GM18858 (cell line): ENCODE measurements around the gene TBC1D32.
"Not testable (repeated sequence)": the region's sequence is repeated elsewhere in the genome, so short reads cannot be mapped to it uniquely, and the experiment has no call there.

Source experiments
- ATAC-seq: cut with Tn5 transposase; IDR thresholded peaks from one replicate; pipeline ENCODE4 v1.9.1; 2021; ENCODE audit not compliant: unreplicated experiment

Gene TBC1D32

GRCh38 chr6:121124600-121124999 lies 209.7 kb downstream of the TBC1D32 start:
- no peak for ATAC-seq

DNA sequence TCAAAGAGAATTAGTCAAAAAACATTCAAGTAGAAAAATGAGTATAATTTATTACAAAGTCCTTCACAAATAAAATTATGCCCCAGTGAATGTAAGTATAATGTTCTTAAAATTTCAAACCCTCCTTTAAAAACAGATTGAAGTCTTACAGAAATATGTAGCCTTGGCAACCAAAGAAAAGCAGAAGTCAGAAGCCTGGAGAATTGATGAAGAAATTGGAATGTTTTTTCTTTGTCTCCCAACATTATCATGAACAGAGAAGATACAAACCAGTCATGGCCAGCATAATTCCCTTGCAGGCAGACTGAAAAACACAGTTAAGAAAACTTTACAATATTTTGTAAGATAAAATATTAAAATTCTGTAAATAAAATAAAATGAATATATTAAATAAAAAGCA lies 221.9 kb downstream of the TBC1D32 start:
- ATAC-seq, result no peak

DNA sequence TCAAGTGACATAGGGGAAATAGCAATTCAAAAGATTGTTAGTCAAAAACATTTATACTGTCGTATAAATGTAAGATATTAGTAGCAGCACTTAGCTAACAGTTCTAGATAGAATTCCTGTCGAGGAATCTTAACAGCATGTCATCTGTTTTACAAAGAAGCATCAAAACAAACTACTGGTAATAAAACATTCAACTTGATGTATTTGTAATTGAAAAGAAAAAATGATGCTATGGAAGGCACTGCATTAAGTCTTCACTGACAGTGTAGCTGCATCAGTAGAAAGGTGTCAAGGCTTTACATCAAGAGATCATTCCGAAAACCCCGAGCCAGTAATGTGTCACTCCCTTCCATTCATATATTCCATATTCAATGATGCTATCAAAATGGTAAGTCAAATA lies 223.5 kb downstream of the TBC1D32 start:
- no peak for ATAC-seq

- no peak for ATAC-seq
These were observed 227.3 kb downstream of the TBC1D32 start for GRCh38 chr6:121106962-121107361.

GRCh38 chr6:121105461-121105860 lies 228.8 kb downstream of the TBC1D32 start:
- ATAC-seq, result no peak

GRCh38 chr6:121093928-121094327 lies 240.4 kb downstream of the TBC1D32 start:
- ATAC-seq, result no peak

DNA sequence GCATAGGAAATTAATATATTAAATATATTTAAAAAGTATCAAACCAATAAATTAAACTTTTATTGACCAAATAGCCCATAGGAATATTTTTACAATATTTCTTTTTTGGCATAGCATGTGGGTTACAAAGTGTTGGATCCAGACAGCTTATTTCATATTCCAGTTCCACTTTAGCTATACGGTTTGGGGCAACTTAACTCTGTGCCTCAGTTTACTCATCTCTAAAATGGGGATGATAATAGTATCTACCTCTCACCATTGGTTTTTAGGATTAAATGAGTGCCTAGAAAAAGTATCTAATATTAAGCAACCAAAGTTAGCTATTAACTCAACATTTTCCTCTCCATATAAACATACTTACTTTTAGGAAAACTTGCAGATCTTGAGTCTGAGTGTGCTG lies 243.8 kb downstream of the TBC1D32 start:
- no peak for ATAC-seq

- ATAC-seq, result no peak
These were observed 247.4 kb downstream of the TBC1D32 start for GRCh38 chr6:121086876-121087275.

DNA sequence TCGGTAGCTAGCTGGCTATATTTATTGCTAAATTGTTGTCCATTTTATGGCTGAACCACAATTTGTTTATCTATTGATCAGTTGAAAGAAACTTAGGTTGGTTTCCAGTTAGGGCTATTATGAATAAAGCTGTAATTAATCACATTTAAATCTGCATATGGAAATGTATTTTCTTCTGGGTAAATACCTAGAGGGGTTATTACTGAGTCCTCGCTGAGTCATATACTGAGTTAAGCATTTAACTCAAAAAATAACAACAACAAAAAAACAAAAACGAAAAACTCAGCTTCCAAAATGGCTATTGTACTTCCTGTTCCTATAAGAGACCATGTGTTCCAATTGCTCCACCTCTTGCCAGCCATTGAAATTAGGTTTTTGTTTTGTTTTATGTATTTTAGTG lies 258.2 kb downstream of the TBC1D32 start:
- no peak for ATAC-seq

DNA sequence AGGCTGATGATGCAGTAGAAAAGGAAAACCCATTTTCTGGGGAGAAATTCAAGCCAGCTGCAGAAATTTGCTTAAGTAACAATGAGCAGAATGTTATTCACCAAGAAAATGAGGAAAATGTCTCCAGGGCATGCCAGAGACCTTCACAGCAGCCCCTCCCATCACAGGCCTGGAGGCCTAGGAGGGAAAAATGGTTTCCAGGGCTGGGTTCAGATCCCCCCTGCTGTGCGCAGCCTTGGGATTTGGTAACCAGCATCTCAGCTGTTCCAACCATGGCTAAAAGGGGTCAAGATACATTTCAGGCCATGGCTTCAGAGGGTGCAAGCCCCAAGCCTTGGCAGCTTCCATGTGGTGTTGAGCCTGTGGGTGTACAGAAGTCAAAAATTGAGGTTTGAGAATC lies 265.5 kb downstream of the TBC1D32 start:
- not testable (repeated sequence) for ATAC-seq

DNA sequence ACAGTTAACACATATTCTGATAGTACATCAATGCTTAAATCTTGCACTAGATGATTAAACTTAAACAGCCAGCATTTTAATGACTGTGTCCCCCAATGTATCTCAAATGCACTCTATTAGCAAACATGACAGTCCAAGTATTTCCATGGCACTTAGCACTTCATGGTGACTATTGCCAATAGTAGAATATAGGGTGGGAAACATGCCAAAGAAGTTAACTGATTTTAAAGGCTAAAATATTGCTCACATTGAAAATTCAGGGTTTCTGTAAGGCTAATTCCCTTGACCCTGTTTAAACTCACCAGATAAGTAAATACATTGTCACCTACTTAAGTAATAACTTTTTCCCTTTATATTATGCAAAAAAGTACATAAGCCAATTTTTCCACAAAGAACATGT lies 266.9 kb downstream of the TBC1D32 start:
- no peak for ATAC-seq

GRCh38 chr6:121064345-121064744 lies 269.9 kb downstream of the TBC1D32 start:
- no peak for ATAC-seq

DNA sequence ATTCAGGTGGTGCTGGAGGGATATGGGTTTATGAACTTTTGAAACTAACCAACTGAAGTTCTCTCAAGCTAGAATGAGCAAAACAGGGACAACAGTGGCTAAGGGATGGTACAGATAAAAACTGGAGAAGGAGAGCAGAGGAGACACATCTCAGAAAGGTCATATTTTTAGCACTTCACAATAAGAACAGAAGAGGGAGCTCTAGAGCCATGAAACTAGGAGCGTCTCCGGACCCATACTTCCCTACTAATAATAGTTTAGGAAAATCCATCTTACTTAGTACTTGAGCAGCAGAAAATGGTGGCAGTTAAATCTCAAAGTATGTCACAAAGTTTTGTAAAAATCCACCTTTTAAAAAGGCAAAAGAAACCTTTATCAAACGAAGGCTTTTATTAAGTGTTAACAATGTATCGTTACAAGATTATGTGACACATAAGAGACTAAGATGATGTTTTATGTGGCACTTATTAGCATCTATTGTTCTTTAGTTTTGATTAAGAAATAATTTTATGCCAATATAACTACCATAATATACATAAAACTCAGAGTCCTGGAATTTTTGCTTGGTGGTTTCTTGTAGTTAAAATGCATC lies 278.6 kb downstream of the TBC1D32 start:
- ATAC-seq, result peak; percentile 79

DNA sequence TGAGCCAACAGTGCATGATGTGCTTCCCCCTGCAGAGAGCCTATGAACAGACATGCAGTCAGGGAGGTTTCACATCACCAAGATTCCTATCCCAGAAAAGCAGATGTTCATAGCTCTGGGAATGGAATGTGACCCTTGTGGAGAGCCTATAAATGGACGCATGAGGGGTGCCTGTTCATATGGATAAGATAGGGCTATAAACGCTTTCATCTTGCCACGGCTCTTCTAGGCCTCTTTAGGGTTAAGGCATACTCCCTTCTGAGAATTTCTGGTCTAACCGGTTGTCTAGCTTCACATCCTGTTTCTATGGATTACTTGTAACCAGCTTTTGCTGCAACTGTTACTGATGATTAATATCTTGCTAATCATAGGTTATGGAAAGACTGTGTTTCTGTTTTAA lies 285.7 kb downstream of the TBC1D32 start:
- not testable (repeated sequence) for ATAC-seq

DNA sequence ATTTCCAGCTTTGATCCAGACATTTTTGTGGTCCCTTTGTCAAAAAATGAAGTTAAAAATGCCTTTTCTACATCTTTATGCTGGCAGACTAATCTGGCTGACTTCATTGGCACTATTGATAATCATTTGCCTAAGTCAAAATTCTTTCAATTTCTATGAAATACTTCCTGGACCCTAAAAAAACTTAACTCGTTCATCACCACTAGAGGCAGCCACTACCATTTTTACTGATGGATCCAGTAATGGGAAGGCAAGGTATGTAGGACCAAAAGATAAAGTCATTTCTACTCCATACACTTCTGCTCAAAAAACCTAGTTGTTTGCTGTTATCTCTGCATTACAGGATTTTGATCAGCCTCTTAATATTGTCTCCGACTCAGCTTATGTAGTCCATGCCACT lies 289.4 kb downstream of the TBC1D32 start:
- ATAC-seq, result not testable (repeated sequence)

DNA sequence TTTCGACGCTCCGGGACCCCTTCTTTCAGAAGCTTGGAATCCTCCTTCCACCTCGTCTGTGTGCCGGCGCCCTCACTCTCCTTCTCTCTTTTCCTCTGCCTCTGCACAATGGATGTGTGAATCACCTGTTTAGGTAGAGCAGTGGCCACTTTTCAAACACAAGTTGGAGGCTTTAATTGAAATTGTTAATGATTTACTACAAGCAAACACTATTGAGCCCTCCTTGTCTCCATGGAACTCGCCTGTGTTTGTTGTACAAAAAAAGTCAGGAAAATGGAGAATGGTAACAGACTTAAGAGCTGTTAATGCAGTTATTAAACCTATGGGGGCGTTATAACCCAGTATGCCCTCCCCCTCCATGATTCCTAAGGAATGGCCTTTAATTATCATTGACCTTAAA lies 290.6 kb downstream of the TBC1D32 start:
- ATAC-seq, result not testable (repeated sequence)

- ATAC-seq, result not testable (repeated sequence)
These were observed 291.1 kb downstream of the TBC1D32 start for GRCh38 chr6:121043211-121043610.

- no peak for ATAC-seq
These were observed 291.5 kb downstream of the TBC1D32 start for GRCh38 chr6:121042766-121043165.

DNA sequence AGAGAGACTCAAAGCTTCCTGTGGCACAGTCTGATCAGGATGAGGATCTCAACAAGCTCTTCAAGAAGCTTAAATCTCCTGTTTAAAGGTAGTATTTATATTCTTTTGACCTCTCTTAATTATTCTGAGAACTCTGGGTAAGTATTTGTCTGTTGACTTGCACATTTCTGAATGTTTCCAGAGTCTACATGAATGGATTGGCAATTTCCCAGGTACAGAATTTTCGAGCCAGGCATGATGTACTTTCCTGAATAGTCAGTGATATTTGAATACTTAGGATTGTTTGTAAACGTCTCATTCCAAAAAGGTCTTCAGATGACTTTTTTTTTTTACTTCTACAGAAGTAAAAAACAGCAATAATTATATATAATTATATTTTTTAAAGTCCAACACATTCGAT lies 293.4 kb downstream of the TBC1D32 start:
- ATAC-seq, result no peak

DNA sequence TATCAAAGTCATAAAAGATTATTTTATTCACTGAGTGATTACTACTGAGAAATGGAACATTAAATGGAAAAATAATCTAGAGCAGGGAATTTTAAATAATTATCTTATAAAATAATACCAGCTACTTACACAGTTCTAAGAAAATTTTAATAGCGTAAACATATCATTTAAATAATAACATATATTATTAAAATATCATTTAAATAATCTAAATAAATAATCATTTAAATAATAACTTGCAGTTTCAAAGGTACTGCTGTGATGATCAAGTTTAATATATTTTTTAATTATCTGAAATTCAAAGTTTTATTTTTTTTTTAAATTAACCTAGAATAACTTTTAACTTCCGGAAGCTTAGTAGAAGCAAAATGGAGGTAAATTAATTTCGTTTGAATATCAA lies 301.2 kb downstream of the TBC1D32 start:
- no peak for ATAC-seq

- no peak for ATAC-seq
These were observed 301.8 kb downstream of the TBC1D32 start for GRCh38 chr6:121032268-121033006.
